ENCODE data around the gene C16orf95.

GRCh38 chr16:87338155-87338765, 21.1 kb upstream of the C16orf95 start:
- no peak for TF ChIP-seq POLR2A (IDR thresholded peaks at IDR 0.05; ENCODE audit: low read depth, low read length)
- no peak for TF ChIP-seq TAF1 (IDR thresholded peaks at IDR 0.05; ENCODE audit: borderline replicate concordance, low read depth, low read length)

All from GM12892 (cell line).